HG03469 (cell line): ENCODE measurements around the gene LTF.
"Not testable (repeated sequence)": the region's sequence is repeated elsewhere in the genome, so short reads cannot be mapped to it uniquely, and the experiment has no call there.

ENCODE experiments used
- ATAC-seq: cut with Tn5 transposase; IDR thresholded peaks from one replicate; pipeline ENCODE4 v1.9.1; 2021; ENCODE audit warnings: mild to moderate bottlenecking, moderate library complexity, moderate number of reproducible peaks; ENCODE audit not compliant: unreplicated experiment

The LTF gene

GRCh38 chr3:46464326-46465195 lies at the start of gene LTF:
LTF (minus strand) TSS chr3:46464905; CDS start chr3:46464867, 38 bp downstream.
- ATAC-seq: no peak

DNA sequence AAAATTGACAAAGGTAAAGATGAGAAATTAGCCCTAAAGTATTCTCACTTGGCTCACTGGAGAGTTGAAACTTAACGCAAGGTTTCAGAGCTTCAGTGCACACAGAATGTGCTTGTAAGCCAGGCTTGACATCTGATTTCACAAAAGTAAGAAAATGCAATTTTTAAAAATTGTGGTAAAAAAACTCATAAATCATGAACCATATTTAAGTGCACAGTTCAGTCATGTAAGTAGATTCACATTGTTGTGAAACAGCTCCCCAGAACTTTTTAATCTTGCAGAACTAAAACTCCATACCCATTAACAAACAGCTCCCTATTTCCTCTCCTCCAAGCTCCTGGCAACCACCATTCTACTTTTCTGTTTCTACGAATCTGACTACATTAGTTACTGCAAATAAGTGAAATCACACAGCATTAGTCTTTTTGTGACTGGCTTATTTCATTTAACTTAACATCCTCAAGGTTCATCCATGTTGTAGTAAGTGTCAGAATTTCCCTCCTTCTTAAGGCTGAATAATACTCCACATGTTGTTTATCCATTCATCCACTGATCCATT lies 47.6 kb upstream of the LTF start:
- ATAC-seq: no peak

DNA sequence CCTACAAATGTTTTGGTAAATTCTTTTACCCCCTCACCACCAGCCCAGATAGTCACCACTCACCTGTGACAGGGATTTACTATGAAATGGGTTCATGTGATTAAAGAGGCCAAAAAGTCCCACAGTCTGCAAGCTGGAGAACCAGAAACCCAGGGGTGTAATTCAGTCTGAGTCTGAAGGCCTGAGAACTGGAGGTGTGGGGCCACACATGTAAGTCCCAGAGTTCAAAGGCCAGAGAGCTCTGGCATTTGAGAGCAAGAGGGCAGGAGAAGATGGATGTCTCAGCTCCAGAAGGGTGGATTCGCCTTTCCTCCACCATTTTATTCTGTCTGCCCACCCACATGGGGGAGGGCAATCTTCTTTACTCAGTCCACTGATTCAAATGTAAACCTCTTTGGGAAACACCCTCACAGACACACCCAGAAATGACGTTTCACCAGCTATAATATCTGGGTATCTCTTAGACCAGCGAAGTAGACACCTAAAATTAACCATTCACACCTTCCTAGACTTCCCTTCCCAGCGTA lies 45.0 kb upstream of the LTF start:
- no peak for ATAC-seq

DNA sequence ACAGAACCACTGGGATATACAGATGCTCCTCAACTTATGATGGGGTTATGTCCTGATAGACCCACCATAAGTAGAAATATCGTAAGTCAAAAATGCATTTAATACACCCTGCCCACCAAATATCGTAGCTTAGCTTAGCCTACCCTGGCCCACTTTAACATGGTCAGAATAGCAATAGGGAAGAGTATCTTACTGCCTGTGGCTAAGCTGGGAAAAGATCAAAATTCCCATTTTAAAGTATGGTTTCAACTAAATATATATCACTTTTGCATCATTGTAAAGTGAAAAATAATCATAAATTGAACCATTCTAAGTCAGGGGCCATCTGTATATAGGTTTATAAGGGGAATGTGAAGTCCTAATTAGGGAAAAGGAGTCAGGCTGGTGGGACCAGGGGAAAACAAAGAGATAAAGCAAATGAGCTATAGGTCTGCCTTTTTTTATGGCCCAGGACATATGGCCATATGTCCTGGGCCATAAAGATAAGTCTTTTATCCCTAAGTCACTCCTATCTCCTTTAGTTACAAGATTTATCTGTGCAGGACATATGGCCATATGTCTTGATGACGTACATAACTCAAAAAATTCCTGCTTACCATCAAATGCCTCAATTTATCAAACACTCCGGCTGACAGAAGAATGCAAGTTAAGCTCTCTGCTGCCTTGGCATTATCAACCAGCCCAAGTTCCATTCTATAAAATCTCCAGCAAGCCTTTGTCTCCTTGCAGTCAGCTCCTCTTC lies 44.3 kb upstream of the LTF start:
- ATAC-seq: no peak

- no peak for ATAC-seq
These were observed 41.8 kb upstream of the LTF start for GRCh38 chr3:46506526-46506925.

DNA sequence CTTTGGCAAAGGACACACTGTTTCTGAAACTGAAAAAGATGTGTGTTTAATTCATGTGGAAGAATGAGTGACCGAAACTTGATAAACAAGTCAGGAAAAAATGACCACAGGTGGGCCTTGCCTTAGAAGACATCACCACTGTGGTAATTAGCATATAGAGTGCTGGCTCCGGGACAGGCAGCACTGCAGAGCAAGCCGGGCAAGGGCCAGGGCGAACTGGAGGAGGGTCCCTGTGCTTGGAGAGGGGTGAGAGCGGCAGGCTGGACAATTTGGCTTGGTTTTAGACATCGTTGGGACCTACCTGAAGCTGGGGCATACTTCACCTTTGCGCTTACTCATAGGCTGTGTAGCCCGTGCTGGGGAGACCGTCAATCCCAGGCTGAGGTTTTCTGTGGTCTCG lies 41.2 kb upstream of the LTF start:
- ATAC-seq: no peak

- no peak for ATAC-seq
These were observed 40.1 kb upstream of the LTF start for GRCh38 chr3:46504789-46505188.

DNA sequence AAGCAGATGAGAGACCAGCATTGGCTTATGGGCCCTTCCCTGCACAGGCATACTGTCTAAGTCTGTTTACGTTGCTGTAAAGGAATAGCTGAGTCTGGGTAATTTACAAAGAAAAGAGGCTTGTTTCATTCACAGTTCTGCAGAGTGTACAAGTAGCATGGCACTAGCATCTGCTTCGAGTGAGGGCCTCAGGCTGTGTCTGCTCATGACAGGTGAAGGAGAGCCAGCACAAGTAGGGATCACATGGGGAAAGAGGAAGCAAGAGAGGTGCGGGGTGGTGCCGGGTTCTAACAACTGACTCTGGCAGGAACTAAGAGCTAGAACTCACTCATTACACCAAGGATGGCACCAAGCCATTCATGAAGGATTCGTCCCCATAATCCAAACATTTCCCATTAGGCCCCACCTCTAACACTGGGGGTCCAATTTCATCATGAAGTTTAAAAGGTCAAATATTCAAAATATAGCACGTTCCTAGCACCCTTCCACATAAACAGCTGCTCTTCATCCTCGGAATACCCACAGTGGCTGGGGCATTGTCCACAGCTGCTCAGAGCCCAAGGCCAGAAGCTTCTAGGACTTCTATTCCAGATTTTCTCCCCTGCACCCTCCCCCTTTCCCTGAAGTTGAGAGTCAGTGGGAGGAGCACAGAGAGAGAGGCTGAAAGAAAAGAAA lies 38.6 kb upstream of the LTF start:
- no peak for ATAC-seq

GRCh38 chr3:46501702-46502101 lies 37.0 kb upstream of the LTF start:
- ATAC-seq: no peak

- no peak for ATAC-seq
These were observed 36.2 kb upstream of the LTF start for GRCh38 chr3:46500656-46501635.

DNA sequence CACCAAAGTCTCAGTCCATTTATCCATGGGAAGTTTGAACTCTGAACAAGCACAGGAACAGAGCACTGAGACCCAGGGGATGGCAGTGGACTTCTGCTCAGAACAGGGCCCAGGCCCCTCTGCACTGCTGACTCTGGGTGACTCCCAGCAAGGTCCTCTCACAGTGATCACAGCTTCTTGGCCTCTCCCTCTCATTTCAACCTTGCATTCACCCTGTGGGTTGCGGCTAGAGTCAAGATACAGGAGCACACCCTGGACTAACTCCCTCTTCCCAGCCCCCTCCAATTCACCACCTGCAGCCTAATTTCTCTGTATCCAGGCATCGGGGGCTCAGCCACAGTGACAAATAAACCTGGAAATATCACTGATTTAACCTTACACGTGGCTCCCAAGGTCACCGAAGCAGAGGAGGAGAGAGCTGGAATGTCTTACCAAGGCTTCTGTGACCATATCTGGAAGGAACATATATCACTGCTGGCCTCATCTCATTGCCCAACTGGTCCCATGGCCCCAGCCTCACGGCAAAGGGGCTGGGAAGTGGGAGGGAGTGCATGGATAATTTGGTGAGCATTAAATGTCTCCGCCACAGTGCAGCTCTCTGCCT lies 34.3 kb upstream of the LTF start:
- no peak for ATAC-seq

DNA sequence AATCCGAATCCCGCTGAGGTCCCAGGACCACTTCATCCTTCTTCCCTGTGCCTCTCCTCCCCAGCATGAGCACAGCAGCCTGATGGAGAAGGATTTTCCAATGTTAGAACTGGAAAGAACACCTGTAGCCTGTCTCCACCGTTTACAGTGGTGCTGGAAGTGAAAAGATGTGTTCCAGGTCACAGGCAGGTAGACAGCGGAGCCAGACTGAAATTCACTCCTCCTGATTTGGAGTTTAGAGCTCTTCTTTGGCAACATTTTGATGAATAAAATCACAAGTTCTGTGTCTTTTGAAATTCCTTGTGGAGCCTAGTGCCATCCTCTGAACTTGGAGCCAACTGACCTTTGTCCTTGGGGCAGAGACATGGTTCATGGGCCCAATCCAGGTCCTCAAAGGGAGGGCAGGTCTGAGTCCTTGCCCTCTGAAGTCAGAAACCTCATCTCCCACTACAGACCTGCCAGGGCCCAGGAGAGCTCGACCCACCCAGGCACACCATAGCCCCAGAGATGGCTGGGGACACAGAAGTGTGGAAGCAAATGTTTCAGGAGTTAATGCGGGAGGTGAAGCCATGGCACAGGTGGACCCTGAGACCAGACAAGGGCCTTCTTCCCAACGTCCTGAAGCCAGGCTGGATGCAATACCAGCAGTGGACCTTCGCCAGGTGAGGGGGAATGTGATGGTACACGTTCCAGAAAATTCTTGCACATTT lies 33.0 kb upstream of the LTF start, which contains the start of gene RTP3:
Gene RTP3 (plus strand): TSS at position 421 of the 710 bp plus-strand sequence. CDS start 87 bp downstream, at position 508.
- ATAC-seq: no peak

DNA sequence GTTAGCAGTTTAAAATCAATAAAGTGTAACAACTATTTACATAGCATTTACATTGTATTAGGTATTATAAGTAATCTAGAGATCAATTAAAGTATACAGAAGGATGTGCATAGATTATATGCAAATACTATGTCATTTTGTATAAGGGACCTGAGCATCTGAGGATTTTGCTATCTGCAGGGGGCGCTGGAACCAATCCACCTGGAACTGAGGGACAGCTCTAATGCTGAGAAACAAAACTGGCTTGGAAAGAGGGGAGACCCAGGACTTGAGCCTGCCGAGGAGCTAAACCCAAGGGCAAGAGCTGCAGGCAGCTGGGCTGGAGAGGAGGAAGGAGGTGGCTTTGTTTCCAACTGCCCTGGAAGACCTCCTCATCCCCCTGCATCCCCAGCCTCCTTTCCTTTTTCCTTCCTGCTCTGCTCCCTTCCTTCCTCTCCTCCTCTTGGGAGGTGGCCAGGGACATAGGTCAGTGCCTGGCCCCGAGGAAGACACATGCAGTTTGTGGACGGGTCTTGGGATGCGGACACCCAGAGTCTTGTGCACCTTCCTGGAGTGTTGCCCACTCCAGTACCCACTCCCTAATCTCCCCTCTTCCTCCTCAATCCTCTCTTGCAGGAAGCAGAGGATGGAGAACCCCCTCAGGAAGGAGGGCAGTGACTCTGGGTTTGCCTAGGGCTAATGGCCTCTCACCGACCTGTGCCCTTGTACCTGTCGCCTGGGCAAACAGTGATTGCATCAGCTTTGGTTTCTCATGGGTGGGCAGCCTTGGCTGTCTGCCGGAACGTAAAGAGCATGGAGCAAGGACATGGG lies 32.2 kb upstream of the LTF start:
- no peak for ATAC-seq

GRCh38 chr3:46495901-46496456 lies 31.3 kb upstream of the LTF start:
- ATAC-seq: no peak

DNA sequence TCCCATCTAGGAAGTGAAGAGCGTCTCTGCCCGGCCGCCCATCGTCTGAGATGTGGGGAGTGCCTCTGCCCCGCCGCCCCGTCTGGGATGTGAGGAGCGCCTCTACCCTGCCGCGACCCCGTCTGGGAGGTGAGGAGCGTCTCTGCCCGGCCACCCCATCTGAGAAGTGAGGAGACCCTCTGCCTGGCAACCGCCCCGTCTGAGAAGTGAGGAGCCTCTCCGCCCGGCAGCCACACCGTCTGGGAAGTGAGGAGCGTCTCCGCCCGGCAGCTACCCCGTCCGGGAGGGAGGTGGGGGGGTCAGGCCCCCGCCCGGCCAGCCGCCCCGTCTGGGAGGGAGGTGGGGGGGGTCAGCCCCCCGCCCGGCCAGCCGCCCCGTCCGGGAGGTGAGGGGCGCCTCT lies 29.8 kb upstream of the LTF start:
- not testable (repeated sequence) for ATAC-seq

- no peak for ATAC-seq
These were observed 28.3 kb upstream of the LTF start for GRCh38 chr3:46492890-46493547.
